Fibroblast of villous mesenchyme (primary cell): ENCODE data around the gene NR6A1. TPM values are rescaled to one million over a fixed set of nuclear protein-coding genes. Genes with fewer than 3 reads are reported as not detected.

Experiments used
- DNase-seq: peaks from one replicate; pipeline ENCODE4 v3.0.0-alpha.2; 2010; ENCODE audit warnings: low read depth
- H3K4me3 ChIP-seq: 2 replicates; pipeline ENCODE4 v1.5.1; 2011; ENCODE audit warnings: low read depth, mild to moderate bottlenecking, low read length
- CTCF ChIP-seq: IDR thresholded peaks from 2 replicates; pipeline ENCODE4 v1.5.1; 2012; ENCODE audit warnings: low read depth, mild to moderate bottlenecking, low read length; ENCODE audit not compliant: insufficient read depth
- total RNA-seq: library from RNA; depleted of rRNA; stranded (reverse); fragments of >200 nt; gene quantifications from 2 replicates; pipeline ENCODE4 v1.2.3, GENCODE V29; 2012

NR6A1 gene
- total RNA-seq, 1 donor: under 0.01 TPM

- no peak overlapping the region for H3K4me3 ChIP-seq
- DNase-seq: no peak
- TF ChIP-seq CTCF: no peak
Measured at GRCh38 chr9:124680049-124680448, 91.1 kb downstream of the NR6A1 start.

GRCh38 chr9:124676159-124676551, 95.0 kb downstream of the NR6A1 start:
- H3K4me3 ChIP-seq: no peak overlapping the region
- DNase-seq: no peak
- TF ChIP-seq CTCF: no peak

GRCh38 chr9:124675261-124676158, 95.6 kb downstream of the NR6A1 start:
- H3K4me3 ChIP-seq: no peak overlapping the region
- DNase-seq: no peak
- no peak for TF ChIP-seq CTCF

GRCh38 chr9:124674651-124675050, 96.5 kb downstream of the NR6A1 start:
- no peak for DNase-seq
- no peak overlapping the region for H3K4me3 ChIP-seq
- no peak for TF ChIP-seq CTCF

GRCh38 chr9:124673063-124673462, 98.0 kb downstream of the NR6A1 start:
- no peak for DNase-seq
- H3K4me3 ChIP-seq: no peak overlapping the region
- no peak for TF ChIP-seq CTCF

GRCh38 chr9:124671861-124672260, 99.2 kb downstream of the NR6A1 start:
- DNase-seq: no peak
- H3K4me3 ChIP-seq: no peak overlapping the region
- TF ChIP-seq CTCF: no peak

- H3K4me3 ChIP-seq: no peak overlapping the region
- no peak for TF ChIP-seq CTCF
- DNase-seq: no peak
Measured at GRCh38 chr9:124666642-124667041, 104.5 kb downstream of the NR6A1 start.
